Sigmoid colon (tissue), 4 donors: ENCODE results near the gene CMTR1.

Source experiments
- POLR2A ChIP-seq, 2 donors: fragments of 450-650 bp; IDR thresholded peaks; one replicate each; pipeline ENCODE4 v1.6.1; 2016; ENCODE audit warnings: antibody characterized with exemption in 2 of 2, mild to moderate bottlenecking in 2 of 2, moderate library complexity in 2 of 2
- POLR2AphosphoS5 ChIP-seq, 4 donors: sonication (generic); formaldehyde crosslinking; IDR thresholded peaks; one replicate each; pipeline ENCODE4 v1.6.1; 2017; ENCODE audit warnings: antibody characterized with exemption in 4 of 4
- TF ChIP-seq, protein P1 (sequence below), 4 experiments: fragments of 450-650 bp in 3 of 4; fragments of 200-600 bp in 1 of 4; IDR thresholded peaks; one replicate each; pipeline ENCODE4 v1.5.1; 2016 to 2019; ENCODE audit warnings: antibody characterized with exemption in 4 of 4, mild to moderate bottlenecking in 3 of 4, moderate library complexity in 2 of 4

GRCh38 chr6:37407948-37408347 is 25.1 kb upstream of the CMTR1 start:
- TF ChIP-seq, protein P1, sequence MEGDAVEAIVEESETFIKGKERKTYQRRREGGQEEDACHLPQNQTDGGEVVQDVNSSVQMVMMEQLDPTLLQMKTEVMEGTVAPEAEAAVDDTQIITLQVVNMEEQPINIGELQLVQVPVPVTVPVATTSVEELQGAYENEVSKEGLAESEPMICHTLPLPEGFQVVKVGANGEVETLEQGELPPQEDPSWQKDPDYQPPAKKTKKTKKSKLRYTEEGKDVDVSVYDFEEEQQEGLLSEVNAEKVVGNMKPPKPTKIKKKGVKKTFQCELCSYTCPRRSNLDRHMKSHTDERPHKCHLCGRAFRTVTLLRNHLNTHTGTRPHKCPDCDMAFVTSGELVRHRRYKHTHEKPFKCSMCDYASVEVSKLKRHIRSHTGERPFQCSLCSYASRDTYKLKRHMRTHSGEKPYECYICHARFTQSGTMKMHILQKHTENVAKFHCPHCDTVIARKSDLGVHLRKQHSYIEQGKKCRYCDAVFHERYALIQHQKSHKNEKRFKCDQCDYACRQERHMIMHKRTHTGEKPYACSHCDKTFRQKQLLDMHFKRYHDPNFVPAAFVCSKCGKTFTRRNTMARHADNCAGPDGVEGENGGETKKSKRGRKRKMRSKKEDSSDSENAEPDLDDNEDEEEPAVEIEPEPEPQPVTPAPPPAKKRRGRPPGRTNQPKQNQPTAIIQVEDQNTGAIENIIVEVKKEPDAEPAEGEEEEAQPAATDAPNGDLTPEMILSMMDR (IDR thresholded peaks at IDR 0.05): no peak
- no peak for TF ChIP-seq POLR2A (IDR thresholded peaks at IDR 0.05)
- TF ChIP-seq POLR2AphosphoS5 (IDR thresholded peaks at IDR 0.05): no peak
